Esophagus muscularis mucosa (tissue), 3 donors: ENCODE results near the gene NUP98.

ENCODE experiments used
- EP300 ChIP-seq: sonication (generic); formaldehyde crosslinking; IDR thresholded peaks from one replicate; pipeline ENCODE4 v1.6.1; 2017; ENCODE audit warnings: antibody characterized with exemption
- TF ChIP-seq, protein P1 (sequence below), 3 experiments: fragments of 200-600 bp in 2 of 3; fragments of 450-650 bp in 1 of 3; sonication (generic) in 2 of 3; IDR thresholded peaks; one replicate each; pipeline ENCODE4 v1.5.1; 2017 to 2019; ENCODE audit warnings: antibody characterized with exemption in 3 of 3, mild to moderate bottlenecking in 2 of 3, moderate library complexity in 1 of 3

DNA sequence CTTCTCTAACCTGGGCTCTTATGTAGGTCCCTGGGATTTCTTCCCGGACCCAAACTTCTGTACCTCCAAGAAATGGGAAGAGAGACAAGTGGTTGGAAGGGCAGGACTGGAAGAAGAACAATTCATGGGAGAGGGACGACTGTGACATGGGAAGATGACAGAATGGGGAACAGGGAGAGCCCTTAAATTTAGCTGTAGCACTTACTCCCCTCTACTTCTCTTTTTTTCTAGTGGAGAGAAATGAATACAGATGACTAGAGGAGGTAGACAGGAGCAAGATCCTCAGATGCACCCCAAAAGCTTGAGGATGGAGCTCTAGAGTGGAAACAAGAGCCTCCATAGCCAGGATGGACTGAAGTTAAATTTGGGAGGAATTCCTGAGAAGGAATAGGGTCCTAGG lies 41.1 kb upstream of the NUP98 start:
- no peak for TF ChIP-seq EP300
- TF ChIP-seq, protein P1, sequence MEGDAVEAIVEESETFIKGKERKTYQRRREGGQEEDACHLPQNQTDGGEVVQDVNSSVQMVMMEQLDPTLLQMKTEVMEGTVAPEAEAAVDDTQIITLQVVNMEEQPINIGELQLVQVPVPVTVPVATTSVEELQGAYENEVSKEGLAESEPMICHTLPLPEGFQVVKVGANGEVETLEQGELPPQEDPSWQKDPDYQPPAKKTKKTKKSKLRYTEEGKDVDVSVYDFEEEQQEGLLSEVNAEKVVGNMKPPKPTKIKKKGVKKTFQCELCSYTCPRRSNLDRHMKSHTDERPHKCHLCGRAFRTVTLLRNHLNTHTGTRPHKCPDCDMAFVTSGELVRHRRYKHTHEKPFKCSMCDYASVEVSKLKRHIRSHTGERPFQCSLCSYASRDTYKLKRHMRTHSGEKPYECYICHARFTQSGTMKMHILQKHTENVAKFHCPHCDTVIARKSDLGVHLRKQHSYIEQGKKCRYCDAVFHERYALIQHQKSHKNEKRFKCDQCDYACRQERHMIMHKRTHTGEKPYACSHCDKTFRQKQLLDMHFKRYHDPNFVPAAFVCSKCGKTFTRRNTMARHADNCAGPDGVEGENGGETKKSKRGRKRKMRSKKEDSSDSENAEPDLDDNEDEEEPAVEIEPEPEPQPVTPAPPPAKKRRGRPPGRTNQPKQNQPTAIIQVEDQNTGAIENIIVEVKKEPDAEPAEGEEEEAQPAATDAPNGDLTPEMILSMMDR (IDR thresholded peaks at IDR 0.05), result no peak
